GM21737 (cell line): ENCODE results near the gene OSMR.

Experiments used
- ATAC-seq: cut with Tn5 transposase; IDR thresholded peaks from one replicate; pipeline ENCODE4 v1.9.1; 2021; ENCODE audit warnings: mild to moderate bottlenecking, moderate library complexity; ENCODE audit not compliant: unreplicated experiment

The OSMR gene

DNA sequence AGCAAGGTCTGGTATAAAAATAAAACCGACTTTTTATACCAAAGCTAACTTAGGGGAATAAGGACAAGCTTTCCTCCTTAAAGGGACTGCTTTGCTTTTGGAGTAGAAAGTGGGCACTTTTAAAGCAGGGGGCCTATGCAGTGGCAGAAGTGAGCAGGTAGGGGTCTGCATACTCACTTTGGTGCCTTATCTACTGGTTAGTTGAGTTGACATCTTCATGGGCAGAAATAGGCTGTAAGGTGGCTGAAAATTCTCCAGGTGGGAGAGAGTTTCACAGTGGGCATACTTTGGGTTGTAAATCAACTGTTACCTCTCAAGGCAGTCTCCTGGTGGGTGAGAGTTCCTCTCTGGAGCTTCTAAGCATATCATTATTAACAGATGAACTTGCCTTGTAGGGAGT is 24.8 kb downstream of the OSMR start:
- no peak for ATAC-seq

DNA sequence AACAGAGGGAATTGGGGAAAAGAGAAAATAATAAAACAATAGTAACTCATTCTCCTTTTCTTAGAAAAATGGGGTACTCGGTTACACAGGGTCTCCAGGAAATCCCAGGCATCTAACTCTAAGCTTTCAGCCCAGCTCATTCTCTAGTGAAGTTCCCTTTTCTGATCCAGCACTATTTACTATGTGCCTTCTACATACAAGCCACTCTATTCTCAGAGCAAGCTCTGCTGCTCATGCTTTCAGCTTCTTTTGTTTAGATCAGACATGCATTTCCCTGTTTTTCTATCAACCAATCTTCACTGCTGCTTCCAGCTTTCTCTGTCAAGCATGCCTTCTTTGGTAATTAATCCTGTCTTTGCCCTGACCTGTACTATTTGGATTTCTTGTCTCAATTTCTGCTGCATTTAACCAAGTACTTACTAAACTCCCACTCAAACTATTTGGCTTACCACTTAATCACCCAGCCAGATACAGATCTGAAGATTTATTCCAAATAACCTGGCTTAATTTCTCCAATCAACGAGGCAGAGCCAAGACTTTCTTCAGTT is 25.3 kb downstream of the OSMR start:
- ATAC-seq, result no peak

DNA sequence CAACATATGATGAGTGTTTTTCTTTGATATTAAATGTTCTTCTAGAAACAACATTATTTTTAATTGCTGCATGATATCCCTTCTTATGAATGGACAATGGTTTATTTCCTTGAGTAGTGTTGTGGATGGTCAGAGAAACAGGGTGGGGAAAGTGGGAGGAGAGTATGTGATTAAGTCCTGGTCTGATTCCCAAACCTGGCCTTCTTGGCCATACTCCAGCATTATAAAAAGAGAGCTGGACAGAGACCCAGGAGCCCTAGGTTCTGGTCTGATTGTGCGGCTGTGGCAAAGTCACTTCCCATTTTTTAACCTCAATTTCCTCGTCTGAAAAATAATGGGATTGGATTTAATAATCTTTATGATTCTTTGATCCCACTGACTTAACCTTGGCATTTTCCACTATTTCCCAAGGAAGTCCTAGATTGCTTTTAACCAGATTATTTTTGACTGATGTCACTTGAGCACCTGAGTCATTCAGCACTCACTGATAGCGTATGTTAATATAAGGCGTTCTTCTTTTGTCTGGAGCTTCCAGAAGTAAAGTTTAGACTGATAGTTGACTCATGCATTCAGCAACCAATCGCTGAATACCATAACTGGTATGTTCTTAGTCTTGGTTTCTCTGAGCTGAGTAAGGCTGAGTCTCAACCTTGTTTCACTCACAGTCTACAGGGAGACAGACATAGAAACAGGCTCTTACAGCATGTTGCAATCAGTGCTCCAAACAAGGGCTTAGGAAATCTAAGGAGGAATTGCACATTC is 26.2 kb downstream of the OSMR start:
- no peak for ATAC-seq

DNA sequence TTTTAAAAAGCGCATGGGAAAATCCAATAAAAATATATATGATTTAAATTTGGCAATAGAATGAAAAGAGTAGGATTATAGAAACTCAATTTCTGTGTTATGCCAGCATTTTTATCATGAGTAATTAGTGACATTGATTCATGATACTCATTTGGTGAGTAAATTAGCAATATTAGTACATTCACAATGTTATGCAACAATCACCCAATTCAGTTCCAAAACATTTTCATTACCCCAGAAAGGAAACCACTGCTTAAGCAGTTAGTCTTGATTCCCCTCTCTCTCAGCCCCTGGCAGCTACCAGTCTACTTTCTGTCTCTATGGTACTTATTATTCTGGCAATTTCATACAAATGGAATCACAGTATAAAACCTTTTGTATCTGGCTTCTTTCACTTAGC is 27.0 kb downstream of the OSMR start:
- ATAC-seq, result no peak

DNA sequence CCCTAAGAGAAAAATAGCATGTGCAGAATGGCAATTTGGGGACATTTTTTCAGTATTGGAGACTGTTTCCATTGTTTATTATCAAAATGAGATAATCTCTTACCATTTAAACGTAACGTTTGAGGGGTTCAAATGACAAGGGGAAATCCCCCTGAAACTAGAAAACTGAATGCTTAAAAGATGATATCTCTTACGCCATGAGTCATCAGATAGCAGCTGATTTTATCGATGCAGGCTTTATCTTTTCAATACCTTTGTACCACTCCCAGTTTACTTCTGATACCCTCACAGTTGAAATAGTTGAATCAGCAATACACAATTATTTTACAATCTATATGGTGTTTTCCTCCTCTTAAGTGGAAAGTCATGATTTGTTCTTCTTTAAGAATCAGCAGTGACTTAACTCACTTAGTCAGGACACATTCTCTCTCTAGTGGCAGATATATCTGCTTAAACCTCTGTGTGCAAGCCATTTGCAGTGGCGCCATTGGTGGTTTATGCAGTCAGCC is 29.2 kb downstream of the OSMR start:
- no peak for ATAC-seq

DNA sequence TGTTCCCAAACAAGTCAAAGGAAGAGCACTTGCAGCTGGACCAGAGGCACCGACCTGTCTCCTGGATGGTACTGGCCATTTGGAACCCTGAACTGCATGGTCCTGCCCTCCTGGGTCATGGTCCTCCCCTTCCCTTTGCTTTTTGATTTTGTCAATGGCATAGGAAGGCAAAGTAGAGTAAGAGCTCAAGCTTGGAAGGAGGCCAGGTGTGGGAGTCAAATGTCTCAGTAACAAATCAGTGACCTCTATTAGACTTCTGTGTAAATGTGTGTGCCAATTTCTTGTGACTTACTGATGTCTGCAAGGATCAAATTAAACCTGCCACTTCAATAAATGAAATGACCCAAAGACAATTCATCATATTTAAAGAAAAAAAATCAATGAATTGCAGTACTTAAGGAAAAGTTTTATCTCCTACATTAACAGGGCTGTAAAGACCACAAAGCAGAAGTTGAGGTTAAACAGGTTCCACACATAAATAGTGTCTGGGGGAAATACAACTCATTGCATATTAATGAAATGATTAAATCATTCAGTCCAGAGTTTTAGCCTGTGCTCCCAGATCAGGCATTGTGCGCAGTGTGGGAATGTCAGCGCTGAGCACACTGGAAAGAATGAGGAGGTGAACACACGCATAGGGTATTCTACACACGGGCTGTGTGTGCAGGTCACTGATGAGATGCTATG is 32.7 kb downstream of the OSMR start:
- no peak for ATAC-seq

DNA sequence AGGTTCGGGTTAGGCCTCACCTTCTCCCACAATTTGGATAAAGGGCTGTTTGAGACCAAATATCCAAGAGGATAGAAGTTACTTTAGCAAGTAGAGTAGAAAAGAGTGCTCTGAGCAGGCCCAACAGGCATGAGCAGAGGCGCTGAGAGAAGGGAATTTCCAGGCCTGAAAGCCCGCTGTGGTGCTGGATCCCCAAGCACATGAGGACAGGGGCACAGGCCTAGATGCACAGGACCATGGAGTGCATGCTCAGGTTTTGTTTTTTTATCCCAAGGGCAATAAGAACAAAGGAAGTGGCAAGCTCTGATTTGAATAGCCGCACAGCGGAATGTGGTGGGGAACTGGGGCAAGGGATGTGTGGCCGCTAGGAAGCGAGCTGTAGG is 33.3 kb downstream of the OSMR start:
- ATAC-seq, result no peak

DNA sequence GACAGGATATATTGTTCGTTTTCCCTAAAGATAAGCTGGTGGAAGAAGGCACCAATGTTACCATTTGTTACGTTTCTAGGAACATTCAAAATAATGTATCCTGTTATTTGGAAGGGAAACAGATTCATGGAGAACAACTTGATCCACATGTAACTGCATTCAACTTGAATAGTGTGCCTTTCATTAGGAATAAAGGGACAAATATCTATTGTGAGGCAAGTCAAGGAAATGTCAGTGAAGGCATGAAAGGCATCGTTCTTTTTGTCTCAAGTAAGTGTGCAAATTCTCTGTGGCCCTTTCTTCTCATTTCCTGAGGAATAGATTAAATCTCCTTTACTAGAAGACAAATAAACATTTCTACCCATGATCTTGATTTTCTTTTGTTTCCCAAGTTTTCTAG is 38.0 kb downstream of the OSMR start:
- ATAC-seq, result no peak

DNA sequence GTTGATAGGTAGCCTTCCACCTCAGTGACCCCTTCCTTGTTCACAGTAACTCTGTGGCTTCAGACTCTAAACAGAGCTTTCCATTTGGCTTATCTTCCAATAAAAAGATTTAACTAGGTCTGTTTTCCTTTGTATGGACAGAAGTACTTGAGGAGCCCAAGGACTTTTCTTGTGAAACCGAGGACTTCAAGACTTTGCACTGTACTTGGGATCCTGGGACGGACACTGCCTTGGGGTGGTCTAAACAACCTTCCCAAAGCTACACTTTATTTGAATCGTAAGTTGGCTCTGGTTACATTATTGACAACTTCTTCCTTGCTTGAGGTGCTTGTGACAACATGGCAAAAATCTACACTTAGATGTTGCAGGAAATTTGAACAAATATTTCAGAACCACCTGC is 39.4 kb downstream of the OSMR start:
- ATAC-seq, result no peak

DNA sequence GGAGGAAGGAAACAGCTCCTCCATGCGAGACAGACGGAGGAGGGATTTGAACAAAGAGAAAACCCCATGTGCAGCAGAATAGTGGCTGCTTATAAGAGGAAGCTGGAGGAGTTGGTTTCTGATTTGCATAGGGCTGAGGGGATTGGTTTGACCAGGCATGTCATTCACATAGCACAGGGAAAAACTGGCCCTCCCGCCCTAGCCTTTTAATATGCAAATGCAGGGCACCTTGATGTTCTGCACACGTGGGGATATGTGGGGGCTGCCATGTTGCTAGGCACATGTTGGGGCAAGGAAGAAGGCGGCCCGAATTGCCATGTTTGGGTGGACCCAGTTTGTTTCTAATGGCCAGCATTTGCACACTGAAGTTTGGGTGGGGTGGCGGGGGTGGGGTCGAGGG is 42.2 kb downstream of the OSMR start:
- ATAC-seq, result no peak

DNA sequence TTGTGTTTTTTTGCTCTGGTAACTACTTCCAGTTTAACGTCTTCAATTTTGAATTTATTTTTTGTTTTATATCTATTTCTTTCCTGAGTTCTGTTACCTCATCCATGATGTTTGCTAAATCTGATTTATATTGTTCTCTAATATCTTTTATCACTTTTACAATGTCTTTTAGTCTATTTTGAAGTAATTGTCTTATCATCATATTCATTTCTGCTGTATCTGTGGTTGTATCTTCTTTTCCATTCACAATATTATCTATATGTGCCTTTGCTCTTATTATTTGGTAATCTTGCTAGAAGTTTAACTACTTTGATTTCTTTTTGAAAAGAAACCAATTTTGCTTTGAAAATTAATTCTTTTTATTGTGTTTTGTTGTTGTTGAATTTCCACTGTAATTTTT is 43.6 kb downstream of the OSMR start:
- no peak for ATAC-seq

DNA sequence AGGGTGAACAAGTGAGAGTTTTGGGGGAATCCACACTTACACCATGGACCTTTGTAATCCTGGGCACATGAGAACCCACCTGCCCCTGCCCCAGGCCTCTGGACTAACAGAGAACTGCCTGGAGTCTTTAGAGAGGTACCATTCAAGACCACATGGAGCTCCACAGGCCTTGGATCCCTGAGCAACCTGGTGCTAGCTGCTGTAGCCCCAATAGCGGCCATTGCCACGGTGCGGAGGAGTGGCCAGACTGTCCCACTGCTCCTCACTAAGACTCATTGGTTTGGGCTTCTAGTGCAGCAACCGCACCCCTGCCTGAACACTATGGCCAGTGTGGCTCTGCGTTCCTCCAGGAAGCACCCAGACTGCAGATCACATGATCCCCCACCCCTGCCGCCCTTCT is 45.8 kb downstream of the OSMR start:
- ATAC-seq, result no peak

DNA sequence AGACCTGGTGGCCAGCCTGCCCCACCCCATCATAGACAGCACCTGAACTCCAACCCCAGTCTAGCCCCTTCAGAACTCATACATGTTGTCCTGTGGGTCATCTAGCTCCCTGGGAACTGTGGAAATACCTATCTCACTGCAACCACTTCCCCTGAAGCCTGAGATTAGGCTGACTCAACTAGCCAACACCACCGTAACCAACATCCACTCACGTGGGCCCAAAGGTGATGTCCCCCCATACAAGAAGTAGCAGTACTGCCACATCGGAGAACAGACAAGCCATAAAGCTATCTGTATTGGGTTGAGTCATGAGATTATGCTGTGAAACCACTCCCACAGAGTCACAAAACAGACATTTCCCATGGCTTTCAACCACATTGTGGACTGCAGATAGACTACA is 46.6 kb downstream of the OSMR start:
- ATAC-seq, result no peak

DNA sequence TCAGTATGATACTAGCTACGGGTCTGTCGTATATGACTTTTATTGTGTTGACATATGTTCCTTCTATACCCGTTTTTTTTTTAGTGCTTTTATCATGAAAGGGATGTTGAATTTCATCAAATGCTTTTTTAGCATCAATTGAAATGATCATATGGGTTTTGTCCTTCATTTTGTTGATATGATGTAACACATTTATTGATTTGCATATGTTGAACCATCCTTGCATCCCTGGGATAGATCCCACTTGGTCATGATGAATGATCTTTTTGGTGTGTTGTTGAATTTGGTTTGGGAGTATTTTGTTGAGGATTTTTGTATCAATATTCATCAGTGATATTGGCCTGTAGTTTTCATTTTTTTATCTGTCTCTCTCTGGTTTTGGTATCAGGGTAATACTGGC is 50.9 kb downstream of the OSMR start:
- ATAC-seq, result no peak

DNA sequence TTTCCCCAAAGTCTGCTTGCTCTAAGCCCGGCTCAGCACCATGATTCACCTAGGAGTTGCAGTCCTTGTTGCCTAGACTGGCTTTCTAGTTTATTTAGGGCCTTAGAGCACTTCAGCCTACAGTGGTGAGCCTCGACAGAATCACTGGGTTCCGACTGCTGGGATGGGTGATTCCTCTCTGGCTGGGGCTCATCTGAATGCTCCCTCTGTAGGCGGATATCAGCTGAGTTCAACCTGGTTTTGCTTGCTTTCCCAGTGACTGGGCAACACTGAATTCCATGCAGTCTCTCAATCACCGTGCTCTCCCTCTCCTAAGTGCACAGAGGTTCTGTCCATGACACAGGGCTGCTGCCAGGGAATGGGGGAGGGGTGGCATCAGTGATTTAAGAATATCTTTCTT is 54.1 kb downstream of the OSMR start:
- no peak for ATAC-seq

DNA sequence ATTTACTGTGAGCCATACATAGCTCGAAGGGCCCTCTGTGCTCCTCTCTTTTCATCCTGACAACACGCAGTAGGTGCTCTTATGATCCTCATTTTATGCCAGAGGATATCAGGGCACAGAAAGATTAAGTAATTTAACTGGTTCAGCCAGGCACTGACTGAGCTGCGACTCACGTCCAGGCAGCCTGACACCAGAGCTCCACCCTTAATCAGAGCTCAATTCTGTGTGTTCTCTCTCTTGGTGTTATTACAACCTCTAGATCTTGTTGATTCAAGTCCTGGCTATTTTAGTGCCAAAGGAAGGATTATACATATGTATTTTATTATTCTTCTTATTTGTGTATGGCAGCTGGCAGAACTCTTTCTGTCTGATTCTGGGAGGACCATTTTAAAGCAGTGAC is 59.7 kb downstream of the OSMR start:
- ATAC-seq, result no peak

DNA sequence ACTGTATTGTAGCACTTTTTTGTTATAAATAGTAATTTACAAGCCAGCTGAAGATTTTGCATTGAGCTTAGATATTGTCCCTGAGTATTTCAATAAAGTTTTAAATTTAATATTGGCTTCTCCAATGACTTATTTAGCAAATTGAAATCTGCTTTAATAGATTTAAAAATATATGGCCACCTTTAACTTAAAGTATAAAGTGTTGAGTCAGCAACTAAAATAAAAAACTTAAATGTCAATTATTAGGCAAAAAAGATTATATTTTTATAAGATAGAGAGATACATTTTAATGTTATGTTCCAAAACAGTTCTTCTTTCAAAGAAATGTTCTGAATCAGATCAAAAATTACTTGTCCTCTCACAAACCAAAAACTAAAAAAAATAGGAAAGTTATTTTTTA is 60.7 kb downstream of the OSMR start:
- ATAC-seq, result no peak

DNA sequence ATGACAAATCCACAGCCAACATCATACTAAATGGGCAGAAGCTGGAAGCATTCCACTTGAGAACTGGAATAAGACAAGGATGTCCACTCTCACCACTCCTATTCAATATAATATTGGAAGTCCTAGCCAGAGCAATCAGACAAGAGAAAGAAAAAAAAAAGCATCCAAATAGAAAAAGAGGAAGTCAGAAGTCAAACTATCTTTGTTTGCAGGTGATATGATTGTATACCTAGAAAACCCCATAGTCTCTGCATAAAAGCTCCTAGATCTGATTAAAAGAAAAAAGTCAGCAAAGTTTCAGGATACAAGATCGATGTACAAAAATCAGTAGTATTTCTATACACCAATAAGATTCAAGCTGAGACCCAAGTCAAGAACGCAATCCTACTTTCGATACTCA is 66.1 kb downstream of the OSMR start:
- no peak for ATAC-seq

DNA sequence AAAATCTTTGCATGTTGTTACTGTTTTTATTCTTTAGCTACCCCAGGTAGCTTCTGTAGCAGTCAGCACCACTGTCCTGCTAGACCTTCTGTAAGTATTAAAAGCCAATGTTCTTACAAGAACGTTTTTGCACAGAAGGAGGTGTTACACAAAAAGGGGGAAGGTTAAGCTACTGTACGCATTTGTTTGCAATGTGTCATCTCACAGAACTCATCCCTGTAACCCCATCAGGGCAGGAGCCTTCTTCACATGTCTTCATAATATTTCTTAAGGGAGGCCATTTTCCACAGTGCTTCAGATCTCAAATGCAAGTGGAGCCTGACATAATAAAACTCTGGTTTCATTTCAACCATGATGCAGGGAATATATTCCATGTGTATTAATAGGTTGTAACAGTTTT is 67.9 kb downstream of the OSMR start:
- no peak for ATAC-seq

DNA sequence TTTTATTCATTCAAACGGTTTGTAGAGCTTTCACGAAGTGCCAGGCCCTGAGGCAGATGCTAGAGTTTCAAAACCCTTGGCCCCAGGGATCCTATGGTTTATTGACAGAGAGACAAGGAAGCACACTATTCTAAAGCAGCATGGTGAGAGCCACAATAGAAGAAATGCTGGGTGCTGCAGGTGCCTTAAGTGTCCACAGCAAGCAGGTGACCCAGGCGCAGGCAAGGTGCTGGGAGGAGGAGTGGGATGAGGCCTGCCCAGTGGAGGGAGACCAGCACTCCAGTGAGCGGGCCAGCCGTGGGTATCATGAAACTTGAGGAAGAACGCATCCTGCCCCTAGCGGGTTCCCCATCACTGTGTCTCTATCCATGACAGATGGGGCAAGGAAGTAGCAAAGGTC is 71.0 kb downstream of the OSMR start:
- ATAC-seq, result no peak

DNA sequence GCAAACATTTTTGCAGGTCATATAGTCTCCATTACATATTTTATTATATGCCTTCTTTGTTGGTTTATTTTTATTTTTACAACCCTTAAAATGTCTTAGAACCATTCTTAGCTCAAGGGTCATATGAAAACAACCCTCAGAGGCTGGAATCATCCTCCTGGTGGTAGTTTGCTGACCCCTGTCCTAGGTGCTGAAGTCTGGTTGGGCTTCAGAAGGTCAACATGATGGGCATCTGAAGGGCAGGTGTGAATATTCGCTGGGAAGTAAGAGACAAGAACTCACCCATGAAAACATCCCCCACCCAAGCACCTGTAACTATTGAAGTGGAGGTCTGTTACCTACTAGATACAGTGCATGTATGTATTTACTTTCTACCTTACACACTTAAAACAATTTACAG is 75.4 kb downstream of the OSMR start:
- ATAC-seq, result no peak

DNA sequence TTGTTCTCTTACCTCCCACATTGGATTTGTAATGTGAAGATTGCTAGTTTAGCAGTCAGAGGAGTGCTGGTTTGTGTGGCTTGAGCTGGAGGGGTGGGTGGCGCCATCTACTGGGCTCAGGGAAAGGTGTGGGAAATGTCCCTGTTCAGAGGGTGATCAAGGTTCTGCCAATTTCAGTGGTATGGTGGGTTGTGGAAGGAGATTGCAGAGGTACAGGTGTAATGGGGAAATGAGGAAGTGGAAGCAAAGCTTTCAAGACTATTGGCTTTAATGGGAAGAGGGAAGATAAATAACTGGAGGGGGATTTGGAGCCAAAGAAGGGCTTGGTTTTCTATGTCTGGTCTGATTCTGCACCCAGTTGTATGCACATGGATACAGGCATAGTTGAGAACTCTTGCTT is 76.4 kb downstream of the OSMR start:
- peak; percentile 67 for ATAC-seq
